D721Med (cell line): Measurements from ENCODE around the gene LRRIQ4.

Source experiments
- DNase-seq: peaks from one replicate; pipeline ENCODE4 v3.0.0; 2011; ENCODE audit warnings: low spot score; ENCODE audit not compliant: insufficient read length
- FAIRE-seq: peaks from 2 replicates; lab custom pipeline; 2011; peaks lifted over from hg19 to GRCh38; lab: Jason Lieb, UNC
- TF ChIP-seq, protein P1 (sequence below): IDR thresholded peaks from 2 replicates; pipeline ENCODE4 v1.5.1; 2012; ENCODE audit warnings: mild to moderate bottlenecking, control low read depth; ENCODE audit not compliant: insufficient read depth; ENCODE audit errors: missing control alignments

Gene LRRIQ4

DNA sequence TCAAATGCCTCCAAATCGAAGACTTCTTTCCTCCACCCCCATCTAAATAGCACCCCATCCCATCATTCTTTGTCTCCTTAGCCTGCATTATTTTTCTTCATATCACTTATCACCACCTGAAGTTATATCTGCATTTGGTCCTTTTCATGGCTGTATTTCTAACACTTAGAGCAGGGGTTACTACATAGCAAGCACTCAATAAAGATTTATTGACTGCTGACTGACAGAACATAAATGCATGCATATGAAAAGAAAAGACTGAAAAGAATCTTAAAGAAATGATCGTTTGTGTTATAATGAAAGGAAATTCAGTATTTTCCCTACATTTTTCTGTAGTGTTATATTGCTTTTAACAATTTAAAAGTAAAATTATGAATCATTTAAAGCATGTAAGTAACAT, 55.7 kb downstream of the LRRIQ4 start:
- TF ChIP-seq, protein P1, sequence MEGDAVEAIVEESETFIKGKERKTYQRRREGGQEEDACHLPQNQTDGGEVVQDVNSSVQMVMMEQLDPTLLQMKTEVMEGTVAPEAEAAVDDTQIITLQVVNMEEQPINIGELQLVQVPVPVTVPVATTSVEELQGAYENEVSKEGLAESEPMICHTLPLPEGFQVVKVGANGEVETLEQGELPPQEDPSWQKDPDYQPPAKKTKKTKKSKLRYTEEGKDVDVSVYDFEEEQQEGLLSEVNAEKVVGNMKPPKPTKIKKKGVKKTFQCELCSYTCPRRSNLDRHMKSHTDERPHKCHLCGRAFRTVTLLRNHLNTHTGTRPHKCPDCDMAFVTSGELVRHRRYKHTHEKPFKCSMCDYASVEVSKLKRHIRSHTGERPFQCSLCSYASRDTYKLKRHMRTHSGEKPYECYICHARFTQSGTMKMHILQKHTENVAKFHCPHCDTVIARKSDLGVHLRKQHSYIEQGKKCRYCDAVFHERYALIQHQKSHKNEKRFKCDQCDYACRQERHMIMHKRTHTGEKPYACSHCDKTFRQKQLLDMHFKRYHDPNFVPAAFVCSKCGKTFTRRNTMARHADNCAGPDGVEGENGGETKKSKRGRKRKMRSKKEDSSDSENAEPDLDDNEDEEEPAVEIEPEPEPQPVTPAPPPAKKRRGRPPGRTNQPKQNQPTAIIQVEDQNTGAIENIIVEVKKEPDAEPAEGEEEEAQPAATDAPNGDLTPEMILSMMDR, result no peak
- FAIRE-seq (no peak), DNase-seq (no peak)

DNA sequence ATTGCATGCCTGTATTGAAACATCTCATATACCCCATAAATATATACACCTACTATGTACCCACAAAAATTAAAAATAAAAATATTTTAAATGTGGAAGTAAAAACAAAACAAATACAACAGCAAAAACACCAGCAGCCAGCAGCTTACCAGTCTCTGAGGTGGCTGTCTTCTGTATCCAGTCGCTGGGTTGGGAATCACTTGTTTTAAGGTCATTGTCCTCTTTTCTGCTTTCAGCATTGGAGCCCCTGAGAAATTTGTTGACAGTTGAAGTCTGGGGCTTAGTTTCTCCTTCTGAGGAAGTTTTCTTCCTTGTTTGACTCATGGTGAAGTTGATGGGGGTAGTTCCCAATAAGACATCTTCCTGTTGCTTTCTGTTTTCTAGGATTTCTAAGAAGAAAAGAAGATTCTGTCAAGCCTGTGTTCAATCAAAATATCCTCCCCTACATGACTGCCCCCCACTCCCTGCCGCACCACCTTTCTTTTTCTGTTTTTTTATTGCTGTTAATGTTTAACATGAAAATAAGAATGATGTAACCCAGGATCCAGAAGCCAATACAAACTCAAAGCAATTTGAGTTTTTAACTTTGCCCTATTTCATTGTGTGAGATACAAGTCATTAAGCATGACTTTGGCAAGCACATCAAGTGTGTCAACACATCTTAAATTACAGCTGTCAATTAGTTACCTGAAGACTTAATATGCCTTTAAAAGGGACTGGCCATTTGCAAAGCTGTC, 57.0 kb downstream of the LRRIQ4 start, which contains the start of gene LRRC31:
Gene LRRC31, minus strand, starts transcription at position 452 of the 737 bp plus-strand sequence. Its CDS starts 128 bp downstream, at position 324.
- TF ChIP-seq, protein P1, result no peak
- DNase-seq, result no peak
- FAIRE-seq, result no peak

DNA sequence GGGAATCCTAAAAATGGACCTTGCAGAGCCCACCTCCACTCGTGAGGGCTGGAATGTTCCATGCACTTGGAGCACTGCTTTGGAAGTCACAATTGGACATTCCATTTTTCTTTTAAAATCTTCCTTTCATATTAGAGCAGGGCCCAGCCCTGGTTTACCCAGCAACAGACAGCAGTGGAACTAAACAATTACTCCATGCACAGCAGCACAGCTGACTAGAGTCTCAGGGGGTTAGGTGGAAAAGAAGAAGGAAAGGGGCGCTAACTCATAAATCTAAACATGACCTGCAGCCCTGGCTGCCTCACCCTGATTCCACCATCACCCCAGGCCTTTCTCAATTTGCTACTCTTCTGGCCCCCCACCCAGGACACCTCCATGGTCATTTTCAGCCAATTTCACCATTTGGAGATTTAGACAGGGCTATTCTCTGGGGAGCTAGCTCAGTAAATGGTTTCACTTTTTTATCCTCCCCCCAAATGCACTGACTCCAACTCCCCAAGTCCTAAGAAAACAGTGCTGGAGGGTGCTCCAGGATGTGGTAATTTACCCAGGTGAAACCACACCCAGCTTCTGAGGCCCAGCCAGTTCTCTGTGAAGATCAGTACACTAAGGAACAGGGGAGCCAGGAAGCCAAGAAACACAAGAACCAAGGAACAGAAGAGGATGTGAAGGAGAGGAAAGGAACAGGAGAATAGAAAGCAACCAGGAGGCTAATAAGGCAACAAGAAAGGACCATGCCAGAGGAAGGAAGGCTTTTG, 58.6 kb downstream of the LRRIQ4 start:
- FAIRE-seq, result no peak
- TF ChIP-seq, protein P1, result no peak
- no peak for DNase-seq

DNA sequence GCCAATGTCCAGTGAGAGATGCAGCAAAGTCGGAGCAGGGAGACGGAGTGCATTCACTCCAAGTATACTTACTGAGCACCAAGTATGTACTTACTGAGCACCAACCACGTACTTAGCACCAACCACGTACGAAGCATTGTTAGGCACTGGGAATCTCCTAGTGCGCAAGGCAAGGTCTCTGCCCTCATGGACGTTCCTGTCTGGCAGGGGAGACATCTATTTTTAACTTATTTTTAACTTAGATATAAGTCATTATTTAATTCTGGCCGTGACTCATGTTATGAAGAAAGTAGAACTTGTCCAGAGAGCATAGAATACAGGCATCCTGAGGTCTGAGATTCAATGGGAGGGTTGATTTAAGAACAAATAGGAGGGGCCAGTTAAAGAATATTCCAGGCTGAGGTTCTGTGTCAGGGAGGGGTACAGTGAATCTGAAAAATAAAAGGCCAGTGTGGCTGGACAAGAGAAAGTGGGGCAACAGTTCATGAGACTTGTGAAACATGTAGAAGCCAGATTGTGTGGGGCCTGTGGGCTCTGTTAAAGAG, 66.4 kb downstream of the LRRIQ4 start:
- FAIRE-seq, result no peak
- TF ChIP-seq, protein P1, result no peak
- DNase-seq, result no peak

DNA sequence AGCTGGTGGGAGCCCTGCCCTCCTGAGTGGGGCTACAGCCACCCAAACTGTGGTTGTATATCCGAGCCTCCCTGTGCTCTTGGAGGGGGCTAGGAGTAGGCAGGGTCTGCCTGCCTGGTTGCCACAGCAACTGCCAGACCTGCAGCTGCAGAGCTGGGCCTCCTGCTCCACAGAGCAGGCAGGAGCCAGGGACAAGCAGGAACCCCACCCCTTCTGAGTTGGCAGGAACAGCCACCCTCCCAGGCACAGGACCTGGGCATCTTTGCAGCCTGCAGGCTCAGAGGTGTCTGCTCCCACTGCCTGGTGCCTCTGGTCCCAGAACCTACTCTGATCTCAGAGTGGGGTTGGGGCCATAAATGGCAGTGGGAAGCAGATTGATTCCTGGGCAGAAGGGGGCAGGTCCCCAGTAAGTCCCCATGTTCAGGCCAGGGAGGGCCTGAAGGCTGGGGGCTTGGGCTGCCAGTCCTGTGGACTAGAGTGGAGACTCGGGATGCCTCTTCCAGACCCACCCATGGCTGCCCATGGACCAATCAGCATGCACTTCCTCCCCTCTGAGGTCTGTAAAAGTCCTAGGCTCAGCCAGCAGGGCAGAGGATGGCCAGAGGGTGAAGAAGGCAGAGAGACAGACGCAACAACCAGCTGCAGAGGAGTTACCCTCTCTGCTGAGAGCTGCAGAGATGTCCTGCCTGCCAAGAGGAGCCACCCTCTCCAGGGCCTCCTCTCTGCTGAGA, 67.3 kb downstream of the LRRIQ4 start:
- TF ChIP-seq, protein P1, result no peak
- no peak for FAIRE-seq

DNA sequence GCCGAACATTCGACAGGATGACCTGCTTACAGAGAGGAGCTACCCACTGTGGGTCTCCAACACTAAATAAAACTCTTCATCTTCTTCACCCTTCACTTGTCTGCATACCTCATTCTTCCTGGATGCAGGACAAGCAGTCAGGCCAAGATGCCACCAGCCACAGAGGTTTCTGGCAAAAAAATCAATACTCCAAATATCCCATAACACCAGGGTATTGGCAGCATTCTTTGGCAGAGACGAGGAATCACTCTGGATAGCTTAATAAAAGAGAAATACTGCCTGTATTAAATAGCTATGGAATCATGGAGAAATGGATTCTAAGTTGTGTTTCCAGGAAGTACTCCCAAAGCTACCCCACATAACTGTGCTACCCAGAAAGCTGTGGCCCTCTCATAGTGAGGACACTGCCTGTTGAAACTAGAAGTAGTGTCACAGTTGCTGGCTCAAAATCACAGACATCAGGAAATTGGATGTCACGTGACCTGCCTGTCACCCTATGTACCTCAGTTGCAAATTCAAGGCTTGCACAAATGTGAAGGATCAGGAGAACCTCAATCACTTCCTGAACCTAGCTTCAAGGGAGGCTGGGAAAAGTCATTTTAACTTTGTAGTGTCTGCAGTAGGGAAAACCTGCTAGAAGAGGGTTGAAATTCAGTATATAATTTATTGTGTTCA, 68.0 kb downstream of the LRRIQ4 start:
- TF ChIP-seq, protein P1, result no peak
- DNase-seq, result no peak
- no peak for FAIRE-seq

More for the DNA sequence above, 67.3 kb downstream of the LRRIQ4 start:
- DNase-seq, result no peak
